GM12872 (cell line): ENCODE results near the gene WDR90.

ENCODE experiments used
- CTCF ChIP-seq: IDR thresholded peaks from 3 replicates; pipeline ENCODE4 v1.5.1; 2011; ENCODE audit warnings: low read depth, mild to moderate bottlenecking, low read length, moderate library complexity; ENCODE audit not compliant: insufficient read depth

The WDR90 gene

DNA sequence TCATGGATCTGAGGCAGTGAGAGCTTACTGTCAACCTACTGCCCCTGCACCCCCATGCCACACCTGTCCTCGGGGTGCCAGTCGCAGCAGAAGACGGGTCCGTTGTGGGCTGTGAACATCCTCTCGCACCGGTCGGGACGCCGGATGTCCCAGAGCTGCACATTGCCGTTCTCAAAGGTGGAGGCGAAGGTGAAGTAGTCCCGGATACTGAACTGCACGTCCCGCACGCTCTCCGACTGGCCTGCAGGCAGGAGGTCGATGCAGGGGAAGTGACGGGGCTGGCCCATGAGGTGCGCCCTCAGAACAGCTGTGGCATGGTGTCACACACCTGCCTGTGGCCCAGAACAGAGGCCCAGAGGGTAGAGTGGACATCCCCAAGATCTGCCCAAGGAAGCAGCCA is 38.3 kb downstream of the WDR90 start:
- TF ChIP-seq CTCF, result no peak

GRCh38 chr16:689175-689897 is 40.2 kb downstream of the WDR90 start:
- no peak for TF ChIP-seq CTCF

DNA sequence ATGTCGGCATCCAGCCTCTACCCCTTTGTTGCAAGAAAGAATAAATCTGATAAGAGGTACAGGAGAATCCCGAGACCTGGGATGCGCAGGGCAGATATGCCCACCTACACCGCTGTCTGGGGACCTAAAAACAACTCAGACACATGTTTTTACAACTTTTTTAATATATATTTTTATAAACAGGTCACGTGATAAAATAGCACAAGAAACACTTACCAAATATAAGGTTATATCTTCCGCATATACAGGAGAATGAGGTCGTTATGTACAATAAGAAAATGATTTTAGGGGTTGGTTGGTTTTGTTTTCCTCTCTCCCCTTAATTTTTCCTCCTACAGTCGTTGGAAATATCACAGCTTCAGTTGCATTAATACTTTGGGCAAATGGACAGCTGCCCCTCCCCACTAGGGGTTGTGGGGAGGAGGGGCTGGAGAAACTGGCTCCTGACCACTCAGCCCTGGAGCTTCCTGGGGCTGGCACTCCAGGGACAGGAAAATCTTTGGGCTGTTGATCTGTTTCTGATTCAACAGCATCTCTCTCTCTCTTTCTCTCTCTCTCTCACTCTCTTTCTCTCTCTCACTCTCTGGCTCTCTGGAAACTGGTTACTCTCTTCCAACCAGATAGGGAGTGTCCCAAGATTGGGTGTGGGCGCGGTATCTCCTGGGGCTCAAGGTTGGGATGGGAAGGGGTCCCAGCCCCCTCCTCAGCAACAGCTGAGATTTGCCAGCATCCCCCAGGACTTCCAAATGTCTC is 43.4 kb downstream of the WDR90 start:
- TF ChIP-seq CTCF, result no peak

GRCh38 chr16:693364-693763 is 44.2 kb downstream of the WDR90 start:
- no peak for TF ChIP-seq CTCF

DNA sequence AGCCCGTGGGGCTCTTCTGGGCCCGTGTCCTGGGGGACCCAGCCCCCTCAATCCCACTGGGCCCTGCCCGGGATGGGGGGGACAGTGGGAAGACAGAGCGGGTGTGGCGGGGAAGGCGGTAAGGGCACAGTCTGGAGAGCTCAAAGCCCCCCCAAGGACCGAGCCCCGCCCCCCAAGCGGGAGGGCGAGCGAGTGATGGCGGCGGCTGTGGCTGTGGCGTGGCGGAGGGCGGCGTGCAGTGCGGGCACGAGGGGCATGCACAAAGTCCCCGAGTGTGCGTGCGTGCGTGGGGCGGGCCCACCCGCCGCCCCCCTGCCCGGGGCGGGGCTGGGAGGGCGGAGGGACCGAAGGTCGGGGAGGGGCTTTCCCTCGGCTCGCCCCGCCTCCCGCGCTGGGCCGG is 44.6 kb downstream of the WDR90 start:
- no peak for TF ChIP-seq CTCF

GRCh38 chr16:694187-694862 is 45.2 kb downstream of the WDR90 start:
- no peak for TF ChIP-seq CTCF

GRCh38 chr16:694863-695354 is 45.7 kb downstream of the WDR90 start:
- no peak for TF ChIP-seq CTCF
